Adrenal gland (tissue), 12 donors: ENCODE data around the gene RNF6. TPM values are rescaled to one million over a fixed set of nuclear protein-coding genes. Genes with fewer than 3 reads are reported as not detected.

ENCODE experiments used
- DNase-seq, 7 donors: peaks; one replicate each; pipeline ENCODE4 v3.0.0-alpha.2; 2019 to 2020
- H3K27ac ChIP-seq, 5 donors: fragments of 200-600 bp; sonication (generic) in 4 of 5; 1 replicate in 3 of 5; 2 replicates in 2 of 5; pipeline versions ENCODE4 v1.5.1 to v1.8.0; 2016 to 2020; ENCODE audit warnings: mild to moderate bottlenecking in 1 of 5
- H3K27me3 ChIP-seq: fragments of 200-600 bp; 2 replicates; pipeline ENCODE4 v1.8.0; 2021
- H3K36me3 ChIP-seq, 2 donors: fragments of 200-600 bp; replicated peaks in 1 of 2; 1 replicate in 1 of 2; 2 replicates in 1 of 2; pipeline versions ENCODE4 v1.5.1 to v1.8.0; 2018 to 2022
- H3K4me1 ChIP-seq, 2 donors: fragments of 200-600 bp; replicated peaks in 1 of 2; 1 replicate in 1 of 2; 2 replicates in 1 of 2; pipeline versions ENCODE4 v1.5.1 to v1.8.0; 2018 to 2021
- H3K4me3 ChIP-seq, 4 donors: fragments of 200-600 bp; sonication (generic) in 3 of 4; one replicate each; pipeline ENCODE4 v1.5.1; 2016 to 2018
- H3K9me3 ChIP-seq, 3 donors: fragments of 200-600 bp; sonication (generic) in 1 of 3; replicated peaks in 1 of 3; 1 replicate in 2 of 3; 2 replicates in 1 of 3; pipeline versions ENCODE4 v1.5.1 to v1.8.0; 2016 to 2021
- CTCF ChIP-seq, 6 experiments: fragments of 450-650 bp in 4 of 6; fragments of 200-600 bp in 2 of 6; sonication (generic) in 1 of 6; IDR thresholded peaks; 1 replicate in 5 of 6; 2 replicates in 1 of 6; pipeline versions ENCODE4 v1.5.1 to v1.8.0; 2016 to 2021; ENCODE audit warnings: antibody characterized with exemption in 6 of 6, mild to moderate bottlenecking in 2 of 6, moderate library complexity in 1 of 6
- POLR2A ChIP-seq, 2 donors: fragments of 450-650 bp; IDR thresholded peaks; one replicate each; pipeline ENCODE4 v1.6.1; 2017; ENCODE audit warnings: antibody characterized with exemption in 2 of 2, mild to moderate bottlenecking in 2 of 2, moderate library complexity in 1 of 2
- WGBS, 4 donors: extraction: QIAGEN DNeasy Blood & Tissue Kit in 2 of 4; methylation state at CpG; one replicate each; pipeline versions ENCODE4 v1.1.5 to v1.1.7; 2013 to 2017; 5-methylcytosine and 5-hydroxymethylcytosine counted together
- intact Hi-C, 2 donors: fragments of 100-400 bp; cut with DNase I; formaldehyde crosslinking; loops; one replicate each; pipeline versions ENCODE4 v1.14.1 to v1.15.0; 2022 to 2023
- polyA plus RNA-seq, 3 donors: library from polyadenylated mRNA; stranded (reverse); fragments of 200-250 nt in 2 of 3; fragments of 350-450 nt in 1 of 3; fragmentation: Illumina TruSeq in 1 of 3; extraction: RNeasy Lipid Tissue Mini Kit (QIAGEN cat#74804) in 1 of 3; gene quantifications; one replicate each; pipeline ENCODE4 v1.2.3, GENCODE V29; 2013 to 2014
- total RNA-seq, 9 donors: library from RNA; depleted of rRNA in 4 of 9; stranded (reverse); fragments of >200 nt in 4 of 9; fragments of 120-200 nt in 1 of 9; fragmentation: NEBNext Ultra II Directional in 1 of 9; extraction: Animal tissue kit (Norgen Biotek cat#: 25700) in 1 of 9; gene quantifications; one replicate each; pipeline versions ENCODE4 v1.1.0 to v1.2.4, GENCODE V29; 2013 to 2023
- donor health status: healthy with polysubstance abuse.
- donor health status: Bipolar disorder and iron deficiency.
- donor health status: DM: yes; HTN: yes; CAD: no.
- donor health status: DM: no; HTN: no; CAD: no.
- donor health status: DM: no; HTN: no; CAD: no.
- donor health status: DM: yes; HTN: yes; CAD: no.

Gene RNF6
- total and polyA plus RNA-seq, 12 donors: 14.4 to 70.5 (median 31.4) TPM

GRCh38 chr13:26249551-26249950 lies 27.4 kb upstream of the RNF6 start:
- TF ChIP-seq POLR2A (IDR thresholded peaks at IDR 0.05): no peak
- no peak for TF ChIP-seq CTCF (IDR thresholded peaks at IDR 0.05)
- DNase-seq: no peak
- intact Hi-C loops: no loop called here

GRCh38 chr13:26247608-26248007 lies 25.5 kb upstream of the RNF6 start:
- no peaks in the 10 kb centered on the region for H3K9me3 ChIP-seq
- intact Hi-C loops: no loop called here
- TF ChIP-seq POLR2A (IDR thresholded peaks at IDR 0.05) (no peak), CTCF (IDR thresholded peaks at IDR 0.05) (no peak)
- no peak overlapping the region for H3K27ac ChIP-seq
- no peak overlapping the region for H3K4me3 ChIP-seq
- peak; percentile 34 to 75 (median 63) for DNase-seq
- WGBS, 4 donors: 17 to 29% (median 22%) methylated on average over 3 of the region's 3 CpGs
- no peaks in the 10 kb centered on the region for H3K36me3 ChIP-seq
- no peaks in the 10 kb centered on the region for H3K4me1 ChIP-seq
- no peaks in the 10 kb centered on the region for H3K27me3 ChIP-seq

More at GRCh38 chr13:26249551-26249950, 27.4 kb upstream of the RNF6 start:
- Histone ChIP-seq H3K4me1 (no peaks in the 10 kb centered on the region), H3K27ac (no peak overlapping the region), H3K4me3 (no peak overlapping the region), H3K27me3 (no peaks in the 10 kb centered on the region), H3K36me3 (no peaks in the 10 kb centered on the region), H3K9me3 (no peaks in the 10 kb centered on the region)

- no peaks in the 10 kb centered on the region for H3K4me1 ChIP-seq
- no peak for DNase-seq
- no peaks in the 10 kb centered on the region for H3K36me3 ChIP-seq
- TF ChIP-seq POLR2A (IDR thresholded peaks at IDR 0.05) (no peak), CTCF (IDR thresholded peaks at IDR 0.05) (no peak)
- intact Hi-C loops: no loop called here
- H3K9me3 ChIP-seq: no peaks in the 10 kb centered on the region
- no peaks in the 10 kb centered on the region for H3K27me3 ChIP-seq
- WGBS, 4 donors: 66 to 79% (median 74%) methylated on average over 2 of the region's 2 CpGs
- no peak overlapping the region for H3K27ac ChIP-seq
- H3K4me3 ChIP-seq: no peak overlapping the region
These were observed 24.9 kb upstream of the RNF6 start for GRCh38 chr13:26247011-26247410.

GRCh38 chr13:26246154-26246553 lies 24.0 kb upstream of the RNF6 start:
- no peaks in the 10 kb centered on the region for H3K36me3 ChIP-seq
- intact Hi-C loops: no loop called here
- H3K9me3 ChIP-seq: no peaks in the 10 kb centered on the region
- peak overlapping the region in 1 of 5 donors; percentile 24 for H3K27ac ChIP-seq
- no peaks in the 10 kb centered on the region for H3K4me1 ChIP-seq
- H3K4me3 ChIP-seq: no peak overlapping the region
- peak in 5 of 7 donors; percentile 24 to 37 (median 37) for DNase-seq
- no peak for TF ChIP-seq POLR2A (IDR thresholded peaks at IDR 0.05)
- no peaks in the 10 kb centered on the region for H3K27me3 ChIP-seq
- 40 to 52% (median 48%) methylated on average over 5 of the region's 5 CpGs for WGBS, 4 donors

GRCh38 chr13:26236296-26236695 lies 14.2 kb upstream of the RNF6 start:
- no peaks in the 10 kb centered on the region for H3K27me3 ChIP-seq
- 38 to 70% (median 56%) methylated on average over 1 of the region's 1 CpG for WGBS, 4 donors
- H3K4me1 ChIP-seq: no peaks in the 10 kb centered on the region
- no peak overlapping the region for H3K27ac ChIP-seq
- intact Hi-C loops: no loop called here
- H3K9me3 ChIP-seq: no peaks in the 10 kb centered on the region
- no peak for TF ChIP-seq CTCF (IDR thresholded peaks at IDR 0.05)
- DNase-seq: no peak
- H3K4me3 ChIP-seq: no peak overlapping the region
- no peaks in the 10 kb centered on the region for H3K36me3 ChIP-seq
